Astrocyte of the hippocampus (primary cell): ENCODE measurements around the gene HMGCL.
"Not testable (repeated sequence)": the region's sequence is repeated elsewhere in the genome, so short reads cannot be mapped to it uniquely, and the experiment has no call there.

Experiments
- DNase-seq: peaks from one replicate; pipeline ENCODE4 v3.0.0; 2011; ENCODE audit warnings: low read depth, low spot score

HMGCL gene

DNA sequence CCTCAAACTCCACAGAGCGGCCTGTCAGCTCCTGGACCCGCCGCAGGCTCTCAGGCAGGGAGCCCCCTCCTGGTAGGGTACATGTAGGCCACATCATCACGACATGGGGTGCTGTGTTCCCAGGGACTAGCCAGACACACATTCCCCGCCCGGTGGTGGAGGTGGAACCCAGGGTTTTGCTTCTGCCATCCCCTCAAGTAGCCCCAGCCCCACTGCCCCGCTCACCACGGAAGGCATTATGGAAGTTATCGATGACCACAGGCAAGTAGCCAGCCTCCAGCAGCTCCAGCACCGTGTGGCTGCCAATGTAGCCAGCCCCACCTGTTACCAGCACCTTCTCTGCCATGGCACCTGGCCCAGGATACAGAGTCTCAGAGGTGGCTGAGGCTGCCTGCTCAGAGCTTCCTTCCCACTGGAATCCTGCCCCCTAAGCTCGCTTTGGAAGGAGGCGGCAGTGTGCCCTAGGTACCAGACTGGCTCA, 26.5 kb downstream of the HMGCL start:
- no peak for DNase-seq

DNA sequence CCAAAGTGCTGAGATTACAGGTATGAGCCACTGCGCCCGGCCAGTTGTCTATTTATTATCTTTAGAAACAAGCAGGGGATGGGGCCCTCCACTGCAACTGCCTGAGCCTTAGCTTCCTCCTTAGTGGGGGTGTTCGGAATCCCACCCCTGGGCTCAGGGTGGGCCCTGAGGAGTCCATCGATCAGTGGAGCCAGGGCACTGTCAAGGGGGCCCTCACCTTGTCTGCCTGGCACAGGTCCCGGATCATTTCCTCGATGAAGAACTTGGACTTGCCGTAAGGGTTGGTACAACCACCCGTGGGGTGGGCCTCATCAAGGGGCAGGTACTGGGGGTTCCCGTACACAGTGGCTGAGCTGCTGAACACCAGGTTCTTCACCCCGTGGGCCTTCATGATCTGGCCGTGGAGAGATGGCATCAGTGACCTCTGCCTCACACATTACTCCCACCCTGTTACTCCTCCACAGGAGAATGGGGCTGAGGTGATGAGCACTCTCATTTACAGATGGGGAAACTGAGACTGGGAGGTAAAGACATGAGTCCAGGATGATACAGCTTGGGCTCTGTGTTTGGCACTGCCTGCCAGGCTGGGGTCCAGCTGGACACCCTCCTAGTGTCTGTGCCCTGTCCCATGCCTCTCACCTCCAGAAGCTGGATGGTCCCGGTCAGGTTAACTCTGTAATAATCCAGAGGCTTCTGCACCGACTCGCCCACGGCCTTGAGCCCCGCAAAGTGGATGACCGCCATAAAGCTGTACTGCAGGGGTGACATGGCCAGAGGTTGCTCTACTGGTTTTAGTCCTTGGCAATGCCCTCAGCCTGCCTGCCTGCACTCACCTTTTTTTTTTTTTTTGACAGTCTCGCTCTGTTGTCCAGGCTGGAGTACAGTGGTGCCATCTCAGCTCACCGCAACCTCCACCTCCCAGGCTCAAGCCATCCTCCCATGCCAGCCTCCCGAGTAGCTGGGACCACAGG, 27.5 kb downstream of the HMGCL start:
- DNase-seq, result no peak

DNA sequence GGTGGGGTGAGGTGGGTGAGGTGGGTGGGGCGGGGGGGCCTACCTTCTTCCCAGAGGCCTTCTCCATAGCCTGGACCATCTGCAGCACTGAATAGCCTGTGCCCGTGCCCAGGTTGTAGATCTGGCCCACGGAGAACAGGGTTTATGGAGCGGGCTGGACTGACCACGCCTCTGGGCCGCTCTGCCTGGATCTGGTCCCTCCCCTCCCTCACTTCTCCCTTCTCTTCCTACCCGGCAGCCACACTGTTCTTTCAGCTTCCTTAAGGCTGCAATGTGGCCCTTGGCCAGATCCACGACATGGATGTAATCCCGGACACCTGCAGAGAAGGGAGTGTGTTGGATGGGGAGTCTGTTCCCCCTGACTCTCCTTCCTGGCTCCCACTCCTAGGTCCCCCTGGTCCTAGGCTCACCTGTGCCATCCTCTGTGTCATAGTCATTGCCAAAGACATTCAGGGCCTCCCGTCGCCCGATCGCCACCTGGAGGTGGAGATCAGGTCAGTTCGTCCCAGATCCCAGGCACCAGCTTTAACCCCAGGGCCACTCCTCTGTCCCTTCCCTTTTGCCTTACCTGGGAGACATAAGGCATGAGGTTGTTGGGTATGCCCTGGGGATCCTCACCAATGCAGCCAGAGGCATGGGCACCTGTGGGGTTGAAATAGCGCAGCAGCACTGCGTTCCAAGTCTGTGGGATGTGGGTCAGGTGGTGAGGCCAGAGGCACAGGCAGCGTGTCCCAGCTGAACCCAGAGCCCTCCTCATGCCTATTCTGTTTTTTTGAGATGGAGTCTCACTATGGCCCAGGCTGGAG, 28.6 kb downstream of the HMGCL start:
- DNase-seq, result no peak

DNA sequence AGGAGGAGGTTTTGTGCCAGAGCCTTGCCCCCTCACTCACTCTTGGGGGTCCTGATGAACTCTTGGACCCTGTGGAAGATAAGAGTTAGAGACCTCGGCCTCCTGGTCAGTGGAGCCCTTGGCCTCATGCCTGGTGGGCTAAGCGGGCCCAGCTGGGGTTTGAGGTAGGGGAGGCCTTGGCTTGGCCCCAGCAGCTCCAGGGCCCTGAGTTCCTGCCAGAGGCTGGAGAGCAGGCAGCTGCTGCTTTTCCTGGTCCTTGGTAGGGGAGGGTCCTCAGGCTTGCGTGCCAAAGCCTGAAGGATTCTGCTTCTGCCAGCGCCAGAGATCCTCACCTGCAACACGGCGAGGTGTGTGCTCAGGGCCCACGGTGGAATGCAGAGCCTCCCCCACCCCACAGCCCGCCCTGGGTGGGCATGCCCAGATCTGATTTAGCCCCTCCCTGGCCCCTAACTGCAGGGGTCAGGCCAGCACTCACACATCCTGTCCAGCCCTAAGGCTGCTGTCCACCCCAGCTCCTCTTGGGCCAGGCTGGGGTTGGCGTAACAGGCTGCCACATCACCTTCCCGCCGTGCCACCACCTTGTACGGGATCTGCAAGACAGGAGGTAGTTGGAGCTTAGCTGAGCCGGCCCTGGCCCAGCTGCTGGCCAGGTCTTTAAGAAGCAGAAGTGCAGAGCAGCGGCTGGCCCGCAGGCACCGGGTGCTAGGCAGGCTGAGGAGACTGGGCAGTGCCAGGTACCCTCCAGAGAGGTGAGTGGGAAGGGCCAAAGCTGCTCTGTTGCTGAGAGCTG, 29.4 kb downstream of the HMGCL start:
- no peak for DNase-seq

DNA sequence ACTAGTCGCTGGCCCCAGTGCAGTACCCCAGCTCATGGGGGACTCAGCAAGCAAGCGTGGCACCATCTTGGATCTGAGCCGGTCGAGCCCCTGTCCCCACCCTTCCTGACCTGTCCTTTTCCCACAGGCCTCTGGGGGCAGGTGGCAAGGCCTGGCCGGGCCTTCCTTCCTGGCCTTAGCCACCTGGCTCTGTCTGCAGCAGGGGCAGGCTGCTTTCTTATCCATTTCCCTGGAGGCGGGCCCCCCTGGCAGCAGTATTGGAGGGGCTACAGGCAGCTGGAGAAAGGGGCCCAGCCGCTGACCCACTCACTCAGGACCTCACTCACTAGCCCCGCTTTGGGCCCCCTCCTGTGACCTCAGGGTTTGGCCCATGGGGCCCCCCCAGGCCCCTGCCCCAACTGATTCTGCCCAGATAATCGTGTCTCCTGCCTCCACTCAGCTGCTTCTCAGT, 30.5 kb downstream of the HMGCL start:
- DNase-seq, result not testable (repeated sequence)

DNA sequence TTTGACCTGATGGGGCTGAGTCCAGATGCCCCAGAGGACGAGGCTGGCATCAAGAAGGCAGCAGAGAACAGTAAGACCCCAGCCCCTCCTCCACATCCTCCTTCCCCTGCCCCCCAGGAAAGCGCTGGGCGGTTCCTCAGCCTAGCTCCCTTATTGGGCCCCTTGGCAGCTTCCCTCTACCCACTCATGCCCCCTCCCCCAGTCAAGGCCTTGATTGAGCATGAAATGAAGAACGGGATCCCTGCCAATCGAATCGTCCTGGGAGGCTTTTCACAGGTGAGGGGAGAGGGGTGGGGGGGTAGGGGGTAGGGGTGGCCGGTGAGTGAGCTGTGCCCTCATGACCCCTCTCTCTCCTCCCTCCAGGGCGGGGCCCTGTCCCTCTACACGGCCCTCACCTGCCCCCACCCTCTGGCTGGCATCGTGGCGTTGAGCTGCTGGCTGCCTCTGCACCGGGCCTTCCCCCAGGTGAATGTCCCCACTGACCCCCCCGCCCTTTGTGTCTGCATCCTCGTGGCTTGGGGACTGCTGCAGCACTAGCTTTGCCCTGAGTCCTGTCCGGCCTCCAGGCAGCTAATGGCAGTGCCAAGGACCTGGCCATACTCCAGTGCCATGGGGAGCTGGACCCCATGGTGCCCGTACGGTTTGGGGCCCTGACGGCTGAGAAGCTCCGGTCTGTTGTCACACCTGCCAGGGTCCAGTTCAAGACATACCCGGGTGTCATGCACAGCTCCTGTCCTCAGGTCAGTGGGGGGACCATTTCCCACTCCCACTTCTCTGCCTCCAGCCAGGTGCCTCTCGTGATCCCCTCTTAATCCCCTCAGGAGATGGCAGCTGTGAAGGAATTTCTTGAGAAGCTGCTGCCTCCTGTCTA, 31.1 kb downstream of the HMGCL start:
- no peak for DNase-seq

DNA sequence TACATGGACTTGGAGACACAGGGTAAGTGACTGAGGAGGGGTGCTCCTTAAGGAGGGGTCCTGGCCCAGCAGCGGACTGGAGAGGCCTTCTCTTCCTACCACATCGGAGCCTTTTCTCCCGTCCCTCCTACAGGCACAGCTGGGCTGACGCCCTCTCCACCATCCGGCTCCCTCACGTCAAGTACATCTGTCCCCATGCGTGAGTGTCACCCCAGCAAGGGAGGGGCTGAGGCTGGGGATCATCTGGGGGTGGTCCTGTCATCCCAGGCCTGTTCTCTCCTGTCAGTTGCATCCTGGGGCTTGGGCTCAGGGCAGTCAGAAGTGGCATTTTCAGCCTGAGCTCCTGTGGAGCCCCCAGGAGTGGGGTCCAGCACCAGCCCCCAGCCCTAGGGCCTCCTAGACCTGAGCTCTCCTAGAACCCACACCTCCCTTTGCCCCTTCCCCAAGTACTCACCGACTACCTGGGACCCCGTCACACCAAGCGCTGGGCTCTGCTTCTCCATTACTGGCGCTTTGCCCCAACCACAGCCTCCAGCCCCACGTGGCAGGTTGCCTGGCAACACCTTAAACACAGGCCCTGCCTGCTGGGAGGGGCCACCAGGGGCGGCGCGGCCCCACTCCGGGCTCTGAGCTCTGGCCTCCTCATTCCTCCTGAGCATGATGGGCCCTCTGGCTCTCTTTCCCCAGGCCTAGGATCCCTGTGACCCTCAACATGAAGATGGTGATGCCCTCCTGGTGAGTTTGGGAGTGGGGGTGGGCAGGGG, 32.0 kb downstream of the HMGCL start:
- DNase-seq, result peak; percentile 87

DNA sequence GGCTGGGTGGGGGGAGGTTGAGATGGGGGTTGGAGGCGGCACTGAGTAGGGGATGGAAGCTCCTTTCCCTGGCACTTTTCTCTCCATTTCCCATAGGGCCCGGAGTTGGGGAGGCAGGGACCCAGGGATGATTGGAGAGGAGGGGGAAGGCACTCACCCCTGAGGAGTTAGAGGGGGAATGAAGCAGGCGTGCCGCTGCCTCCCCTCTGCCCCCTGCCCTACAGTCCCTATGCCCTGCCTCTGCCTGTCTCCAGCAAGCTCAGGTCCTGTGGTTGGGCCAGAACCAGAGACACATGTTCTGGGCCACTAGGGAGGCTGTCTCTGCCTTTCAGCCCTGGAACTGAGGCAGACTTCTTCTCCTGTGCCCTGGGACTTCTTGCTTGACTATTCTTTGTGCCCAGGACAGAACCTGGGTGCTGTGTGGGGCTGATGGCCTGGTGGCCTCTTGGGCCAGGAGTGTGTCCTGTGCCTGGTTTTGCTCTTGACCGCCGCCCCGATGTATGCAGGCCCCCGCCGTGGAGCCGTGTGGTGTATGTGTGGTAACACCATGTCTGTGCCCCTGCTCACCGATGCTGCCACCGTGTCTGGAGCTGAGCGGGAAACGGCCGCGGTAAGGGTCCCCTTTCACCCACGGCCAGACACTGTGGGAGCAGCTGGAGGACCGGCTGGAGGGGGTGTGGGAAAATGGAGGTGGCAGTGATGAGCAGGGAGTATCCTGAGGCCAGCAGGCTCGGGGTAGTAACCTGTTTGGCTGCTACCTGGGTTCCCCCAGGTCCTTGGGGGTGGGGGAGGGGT, 32.9 kb downstream of the HMGCL start:
- DNase-seq, result no peak

DNA sequence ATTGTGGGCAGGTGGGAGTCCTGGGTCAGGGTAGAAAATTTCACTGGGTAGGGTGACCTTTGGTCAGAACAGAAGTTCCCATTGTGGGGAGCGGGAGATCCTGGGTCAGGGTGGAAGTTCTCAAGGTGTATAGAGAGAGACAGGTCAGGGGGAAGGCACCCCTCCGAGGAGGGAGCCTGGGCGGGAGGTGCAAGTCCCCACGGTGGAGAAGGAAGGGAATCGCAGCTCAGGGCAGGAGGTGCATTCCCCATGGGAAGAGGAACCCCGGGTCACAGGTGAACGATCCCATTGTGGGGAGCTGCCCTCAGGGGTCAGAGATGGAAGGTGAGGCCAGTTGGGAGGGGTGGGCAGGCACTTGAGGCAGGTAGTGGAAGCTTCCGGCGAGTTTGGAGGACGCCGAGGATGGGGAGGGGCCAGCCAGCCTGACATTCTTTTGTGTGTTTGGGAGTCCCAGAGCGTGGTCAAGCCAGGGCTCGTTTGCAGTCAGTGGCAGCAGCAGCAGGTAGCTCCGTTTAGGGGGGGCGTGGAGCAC, 33.6 kb downstream of the HMGCL start:
- peak; percentile 63 for DNase-seq

DNA sequence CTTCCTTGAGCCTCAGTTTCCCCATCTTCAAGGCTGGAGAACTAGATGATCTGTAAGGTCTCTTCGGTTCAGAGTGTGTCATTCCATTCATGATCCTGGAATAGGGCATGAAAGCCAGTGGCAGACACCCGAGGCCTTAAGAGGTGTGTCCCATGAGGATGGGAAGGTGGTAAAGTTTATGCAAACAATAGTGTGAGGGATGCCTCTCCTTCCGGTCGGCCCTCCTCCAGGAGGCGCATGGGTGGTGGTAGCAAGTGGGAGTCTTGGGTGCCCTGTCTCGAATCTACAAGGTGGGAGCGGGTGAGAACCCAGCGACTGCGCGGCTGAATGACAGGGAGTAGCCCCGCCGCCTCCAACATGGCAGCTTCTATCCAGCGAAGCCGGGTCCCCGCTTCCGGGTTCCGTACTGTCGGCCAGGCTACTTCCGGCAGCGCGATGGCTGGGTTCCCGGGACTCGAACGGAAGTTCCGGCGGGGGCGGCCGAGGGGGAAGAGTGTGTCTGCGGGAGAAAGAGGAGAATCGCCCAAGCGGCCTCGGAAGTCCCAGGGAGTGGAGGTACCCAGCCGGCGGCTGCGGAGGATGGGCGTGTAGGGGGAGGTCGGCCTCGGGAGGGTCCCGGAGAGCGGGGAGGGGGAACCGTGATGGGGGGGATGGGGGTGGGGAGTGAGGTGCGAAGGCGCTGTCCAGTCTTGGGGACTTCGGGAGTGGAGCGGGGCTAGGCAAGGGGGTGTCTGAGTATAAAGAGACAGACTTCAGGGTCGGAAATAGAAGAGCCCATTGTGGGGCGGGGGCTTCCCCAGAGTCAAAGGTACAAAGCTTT, 34.3 kb downstream of the HMGCL start, which contains the start of gene LYPLA2:
LYPLA2 (plus strand) TSS at position 450 of the 820 bp plus-strand sequence. CDS start 1,538 bp downstream, outside the sequence.
- DNase-seq, result peak; percentile 96

DNA sequence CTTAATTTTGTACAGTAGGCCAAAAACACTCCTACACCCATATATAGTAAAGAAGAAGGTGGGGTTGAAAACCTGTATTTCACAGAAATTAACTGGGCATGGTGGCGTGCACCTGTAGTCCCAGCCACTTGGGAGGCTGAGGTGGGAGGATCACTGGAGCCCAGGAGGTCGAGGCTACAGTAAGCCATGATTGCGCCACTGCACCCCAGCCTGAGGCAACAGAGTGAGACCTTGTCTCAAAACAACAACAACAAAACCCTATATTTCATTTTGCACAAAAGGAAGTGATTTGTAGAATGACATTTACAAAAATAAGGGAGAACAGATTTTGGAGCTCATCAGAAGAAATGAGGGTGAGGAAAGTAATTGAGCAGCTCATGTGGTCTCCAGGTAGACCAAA, 36.5 kb downstream of the HMGCL start:
- no peak for DNase-seq

DNA sequence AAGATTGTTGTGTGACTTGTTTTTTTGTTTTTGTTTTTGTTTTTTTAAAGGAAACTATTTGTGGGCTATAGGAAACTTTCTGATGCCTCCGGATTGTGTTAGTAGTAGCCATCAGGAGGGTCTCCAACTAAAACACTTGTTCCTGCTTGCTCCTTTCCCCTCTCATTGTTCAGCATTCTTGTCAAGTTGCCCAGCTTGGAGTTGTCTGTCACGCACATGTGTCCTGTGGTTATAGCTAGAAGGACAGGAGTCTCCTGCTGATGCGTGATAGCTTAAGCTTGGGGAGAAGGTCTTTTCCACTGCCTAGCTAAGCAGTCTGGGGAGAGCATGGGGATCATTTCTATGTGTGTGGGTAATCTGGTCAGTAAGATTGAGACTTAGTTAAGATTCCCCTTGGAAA, 37.5 kb downstream of the HMGCL start:
- DNase-seq, result no peak

DNA sequence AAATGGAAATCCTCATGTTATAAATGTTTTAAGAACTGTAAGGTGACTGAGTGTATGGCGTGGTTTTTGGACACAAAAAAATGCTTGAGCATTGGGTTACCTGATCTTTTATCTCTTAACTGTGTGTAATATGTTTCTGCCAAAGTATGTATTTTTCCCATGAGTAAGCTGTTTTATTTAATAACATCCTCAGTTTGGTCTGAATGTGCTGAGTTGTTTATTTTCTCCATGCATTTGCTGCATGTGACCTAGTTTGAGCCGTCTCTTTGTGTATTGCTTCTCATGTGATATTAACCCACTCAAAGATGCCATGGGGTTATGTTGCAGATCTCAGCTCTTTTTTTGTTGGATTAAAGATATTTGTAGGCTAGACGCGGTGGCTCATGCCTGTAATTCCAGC, 40.4 kb downstream of the HMGCL start:
- no peak for DNase-seq

DNA sequence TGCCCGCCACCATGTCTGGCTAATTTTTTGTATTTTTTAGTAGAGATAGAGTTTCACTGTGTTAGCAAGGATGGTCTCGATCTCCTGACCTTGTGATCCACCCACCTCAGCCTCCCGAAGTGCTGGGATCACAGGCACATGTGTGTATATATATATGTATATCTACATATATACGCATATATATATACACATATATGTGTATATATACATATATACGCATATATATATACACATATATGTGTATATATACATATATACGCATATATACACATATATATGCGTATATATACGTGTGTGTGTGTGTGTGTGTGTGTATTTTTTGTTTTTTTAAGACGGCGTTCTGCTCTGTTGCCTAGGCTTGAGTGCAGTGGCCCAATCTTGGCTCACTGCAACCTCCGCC, 42.1 kb downstream of the HMGCL start:
- not testable (repeated sequence) for DNase-seq

DNA sequence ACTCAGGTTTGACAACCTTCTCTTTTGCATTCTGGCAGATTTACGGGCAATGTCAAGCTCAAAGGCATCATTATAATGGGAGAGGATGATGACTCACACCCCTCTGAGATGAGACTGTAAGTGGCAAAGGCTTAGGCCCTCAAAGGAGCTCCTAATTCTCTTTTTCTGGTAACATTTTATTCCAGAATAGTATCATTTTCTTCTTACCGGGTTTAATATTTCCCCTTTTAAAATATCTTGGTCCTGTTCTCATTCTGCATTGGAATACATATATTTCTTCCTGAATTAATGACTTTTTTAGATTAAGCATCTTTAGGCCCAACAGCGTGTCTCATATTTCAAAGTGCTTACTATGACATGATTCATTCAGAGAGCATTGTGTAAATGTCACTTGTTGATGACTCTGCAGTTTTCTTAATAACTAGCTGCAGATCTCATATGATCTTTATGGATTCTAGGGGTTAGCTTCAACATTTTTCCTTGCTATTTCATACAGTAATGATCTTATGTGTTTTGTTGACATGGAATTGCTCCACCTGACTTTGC, 45.3 kb downstream of the HMGCL start:
- DNase-seq, result peak; percentile 43

DNA sequence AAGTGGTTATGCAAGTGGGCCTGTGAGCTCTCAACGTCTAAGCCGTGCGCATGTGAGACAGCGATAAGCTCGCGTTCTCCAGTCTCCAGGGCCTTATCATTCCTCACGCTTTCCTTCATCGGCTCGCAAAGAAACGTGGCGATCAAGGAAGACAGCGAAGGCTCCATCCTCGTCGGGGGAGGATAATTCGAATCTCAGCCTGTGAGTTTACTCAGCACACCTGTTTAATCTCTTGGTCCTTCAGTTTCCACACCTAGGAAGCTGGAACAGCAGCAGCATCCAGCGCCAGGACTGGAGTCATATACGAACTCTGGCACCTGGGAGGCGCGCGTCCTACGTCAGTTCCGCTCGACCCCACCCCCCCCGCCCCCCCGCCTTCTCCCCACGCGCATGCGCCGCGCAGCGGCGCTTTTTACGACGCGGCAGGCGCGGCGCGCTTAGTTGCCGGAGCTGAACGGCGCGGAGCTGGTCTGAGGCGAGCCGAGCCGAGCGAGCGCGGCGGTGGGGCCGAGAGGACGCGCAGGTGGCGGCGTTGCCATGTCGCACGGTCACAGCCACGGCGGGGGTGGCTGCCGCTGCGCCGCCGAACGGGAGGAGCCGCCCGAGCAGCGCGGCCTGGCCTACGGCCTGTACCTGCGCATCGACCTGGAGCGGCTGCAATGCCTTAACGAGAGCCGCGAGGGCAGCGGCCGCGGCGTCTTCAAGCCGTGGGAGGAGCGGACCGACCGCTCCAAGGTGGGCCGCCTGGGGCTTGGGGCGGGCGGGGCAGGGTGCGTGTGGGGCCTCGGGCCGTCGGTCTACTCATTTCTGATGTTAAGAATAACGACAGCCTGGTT, 47.0 kb downstream of the HMGCL start, which contains the start of gene PITHD1:
PITHD1 (plus strand) TSS at position 440 of the 836 bp plus-strand sequence; CDS start at position 538, 98 bp downstream.
- peak; percentile 93 for DNase-seq
